GM13976 (cell line): Measurements from ENCODE around the gene LILRA5.
"Not testable (repeated sequence)": the region's sequence is repeated elsewhere in the genome, so short reads cannot be mapped to it uniquely, and the experiment has no call there.

Experiments used
- DNase-seq: peaks from one replicate; pipeline ENCODE4 v3.0.0; 2012; ENCODE audit warnings: low spot score
- CTCF ChIP-seq: IDR thresholded peaks from 2 replicates; pipeline ENCODE4 v1.5.1; 2012; ENCODE audit warnings: borderline replicate concordance, mild to moderate bottlenecking; ENCODE audit not compliant: insufficient read depth; ENCODE audit errors: extremely low read depth, missing control alignments, control extremely low read depth
- in situ Hi-C: fragments of 300-500 bp; cut with MboI; formaldehyde crosslinking; loops from one replicate; pipeline ENCODE4 v1.12.0; 2022; ENCODE audit warnings: low sequenced_read_pairs, mixed read lengths, inconsistent platforms; ENCODE audit not compliant: unreplicated experiment

The LILRA5 gene

GRCh38 chr19:54333586-54334298 is 20.8 kb upstream of the LILRA5 start:
- no peak for DNase-seq
- no peak for TF ChIP-seq CTCF
- in situ Hi-C loops = no loop called here

GRCh38 chr19:54332149-54332548 is 19.2 kb upstream of the LILRA5 start:
- DNase-seq = no peak
- TF ChIP-seq CTCF = no peak
- in situ Hi-C loops = no loop called here

GRCh38 chr19:54331626-54332025 is 18.7 kb upstream of the LILRA5 start:
- no peak for TF ChIP-seq CTCF
- DNase-seq = no peak
- in situ Hi-C loops = no loop called here

GRCh38 chr19:54329476-54330165 is 16.7 kb upstream of the LILRA5 start:
- DNase-seq = no peak
- TF ChIP-seq CTCF = no peak
- in situ Hi-C loops = no loop called here

GRCh38 chr19:54328781-54329180 is 15.8 kb upstream of the LILRA5 start:
- in situ Hi-C loops, DNase-seq: not testable (repeated sequence)

GRCh38 chr19:54325631-54326030 is 12.7 kb upstream of the LILRA5 start:
- no peak for DNase-seq
- in situ Hi-C loops = no loop called here
- no peak for TF ChIP-seq CTCF

- DNase-seq = peak; percentile 73
- in situ Hi-C loops = no loop called here
- peak; percentile 73 for TF ChIP-seq CTCF
Measured at GRCh38 chr19:54325194-54325621, 12.2 kb upstream of the LILRA5 start.
